SK-N-SH treated with all-trans-retinoic acid at 6 μM for 48 hours (cell line): Measurements from ENCODE around the gene BABAM1.

Experiments
- BACH2 ChIP-seq: fragments of 250-450 bp; sonication (Bioruptor Pico); IDR thresholded peaks from 2 replicates; pipeline ENCODE4 v1.9.0; 2021; ENCODE audit warnings: mild to moderate bottlenecking, borderline replicate concordance
- CSDC2 ChIP-seq: fragments of 250-450 bp; sonication (Bioruptor Pico); IDR thresholded peaks from 2 replicates; pipeline ENCODE4 v1.5.0; 2020; ENCODE audit warnings: mild to moderate bottlenecking, moderate library complexity
- OSR1 ChIP-seq: fragments of 250-450 bp; sonication (Bioruptor Pico); IDR thresholded peaks from 2 replicates; pipeline ENCODE4 v1.8.0; 2022; ENCODE audit warnings: moderate library complexity, mild to moderate bottlenecking, inconsistent platforms
- PPARA ChIP-seq: fragments of 250-450 bp; sonication (Bioruptor Pico); IDR thresholded peaks from 2 replicates; pipeline ENCODE4 v1.5.0; 2020; ENCODE audit warnings: mild to moderate bottlenecking, borderline replicate concordance
- TOX ChIP-seq: fragments of 250-450 bp; sonication (Bioruptor Pico); IDR thresholded peaks from 2 replicates; pipeline ENCODE4 v1.8.0; 2021; ENCODE audit warnings: mild to moderate bottlenecking, moderate library complexity, borderline replicate concordance
- ZFP3 ChIP-seq: fragments of 250-450 bp; sonication (Bioruptor Pico); IDR thresholded peaks from 2 replicates; pipeline ENCODE4 v1.5.0; 2020; ENCODE audit warnings: mild to moderate bottlenecking, moderate library complexity
- ZFP30 ChIP-seq: fragments of 450-650 bp; formaldehyde crosslinking; IDR thresholded peaks from 2 replicates; pipeline ENCODE4 v1.5.0; 2022; ENCODE audit warnings: mild to moderate bottlenecking, moderate library complexity
- ZNF70 ChIP-seq: fragments of 450-650 bp; formaldehyde crosslinking; IDR thresholded peaks from 2 replicates; pipeline ENCODE4 v1.5.0; 2020; ENCODE audit warnings: mild to moderate bottlenecking, moderate library complexity
- TF ChIP-seq, protein P1 (sequence below): fragments of 250-450 bp; sonication (Bioruptor Pico); IDR thresholded peaks from 2 replicates; pipeline ENCODE4 v1.8.0; 2021; ENCODE audit warnings: low read depth, mild to moderate bottlenecking, moderate library complexity, borderline replicate concordance
- TF ChIP-seq, protein P2 (sequence below): fragments of 250-450 bp; sonication (Bioruptor Pico); IDR thresholded peaks from 2 replicates; pipeline ENCODE4 v1.8.0; 2020; ENCODE audit warnings: mild to moderate bottlenecking, moderate library complexity, borderline replicate concordance
- TF ChIP-seq, protein P3 (sequence below): fragments of 250-450 bp; sonication (Bioruptor Pico); IDR thresholded peaks from 2 replicates; pipeline ENCODE4 v1.5.0; 2020; ENCODE audit warnings: mild to moderate bottlenecking, moderate library complexity
- TF ChIP-seq, protein P4 (sequence below): fragments of 250-450 bp; sonication (Bioruptor Pico); IDR thresholded peaks from 2 replicates; pipeline ENCODE4 v1.5.1; 2020; ENCODE audit warnings: low read depth, mild to moderate bottlenecking, moderate library complexity

DNA sequence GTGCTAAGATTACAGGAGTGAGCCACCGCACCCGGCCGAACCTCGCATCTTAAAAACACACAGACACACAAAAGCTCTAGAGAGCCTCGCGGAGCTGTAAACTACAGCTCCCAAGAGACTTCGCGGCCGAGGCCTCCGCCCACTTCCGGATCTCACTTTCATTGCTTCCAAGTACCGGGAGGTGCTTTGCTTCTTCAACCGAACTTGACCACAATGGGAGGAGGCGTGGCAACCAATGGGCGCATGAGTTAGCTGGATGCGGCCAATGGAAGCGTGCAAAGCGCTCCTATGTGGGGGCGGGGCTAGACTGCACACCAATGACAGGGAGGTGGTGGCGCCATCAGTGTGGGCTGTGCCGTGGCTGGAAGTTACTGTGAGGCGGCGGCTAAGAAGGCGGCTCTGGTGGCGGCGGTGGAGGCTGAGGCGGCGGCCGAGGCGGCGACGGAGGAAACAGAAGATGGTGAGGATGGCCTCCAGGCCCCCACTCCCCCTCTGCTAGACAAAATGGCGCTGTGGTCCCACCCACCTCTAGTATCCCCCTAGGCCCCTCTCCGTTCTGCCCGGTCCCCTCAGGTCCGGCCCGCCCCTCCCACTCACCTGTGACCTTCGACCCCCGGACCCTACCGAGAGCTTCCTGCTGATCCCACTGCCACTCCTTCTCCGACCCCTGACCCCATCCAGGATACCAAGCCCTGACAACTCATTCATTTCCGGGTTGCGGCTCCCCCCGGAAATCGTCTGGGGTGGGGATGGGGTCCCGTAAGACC, 42.1 kb downstream of the BABAM1 start, which contains the start of gene DDA1:
- TF ChIP-seq, protein P1, sequence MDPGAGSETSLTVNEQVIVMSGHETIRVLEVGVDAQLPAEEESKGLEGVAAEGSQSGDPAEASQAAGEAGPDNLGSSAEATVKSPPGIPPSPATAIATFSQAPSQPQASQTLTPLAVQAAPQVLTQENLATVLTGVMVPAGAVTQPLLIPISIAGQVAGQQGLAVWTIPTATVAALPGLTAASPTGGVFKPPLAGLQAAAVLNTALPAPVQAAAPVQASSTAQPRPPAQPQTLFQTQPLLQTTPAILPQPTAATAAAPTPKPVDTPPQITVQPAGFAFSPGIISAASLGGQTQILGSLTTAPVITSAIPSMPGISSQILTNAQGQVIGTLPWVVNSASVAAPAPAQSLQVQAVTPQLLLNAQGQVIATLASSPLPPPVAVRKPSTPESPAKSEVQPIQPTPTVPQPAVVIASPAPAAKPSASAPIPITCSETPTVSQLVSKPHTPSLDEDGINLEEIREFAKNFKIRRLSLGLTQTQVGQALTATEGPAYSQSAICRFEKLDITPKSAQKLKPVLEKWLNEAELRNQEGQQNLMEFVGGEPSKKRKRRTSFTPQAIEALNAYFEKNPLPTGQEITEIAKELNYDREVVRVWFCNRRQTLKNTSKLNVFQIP, result no peak
- TF ChIP-seq, protein P2, sequence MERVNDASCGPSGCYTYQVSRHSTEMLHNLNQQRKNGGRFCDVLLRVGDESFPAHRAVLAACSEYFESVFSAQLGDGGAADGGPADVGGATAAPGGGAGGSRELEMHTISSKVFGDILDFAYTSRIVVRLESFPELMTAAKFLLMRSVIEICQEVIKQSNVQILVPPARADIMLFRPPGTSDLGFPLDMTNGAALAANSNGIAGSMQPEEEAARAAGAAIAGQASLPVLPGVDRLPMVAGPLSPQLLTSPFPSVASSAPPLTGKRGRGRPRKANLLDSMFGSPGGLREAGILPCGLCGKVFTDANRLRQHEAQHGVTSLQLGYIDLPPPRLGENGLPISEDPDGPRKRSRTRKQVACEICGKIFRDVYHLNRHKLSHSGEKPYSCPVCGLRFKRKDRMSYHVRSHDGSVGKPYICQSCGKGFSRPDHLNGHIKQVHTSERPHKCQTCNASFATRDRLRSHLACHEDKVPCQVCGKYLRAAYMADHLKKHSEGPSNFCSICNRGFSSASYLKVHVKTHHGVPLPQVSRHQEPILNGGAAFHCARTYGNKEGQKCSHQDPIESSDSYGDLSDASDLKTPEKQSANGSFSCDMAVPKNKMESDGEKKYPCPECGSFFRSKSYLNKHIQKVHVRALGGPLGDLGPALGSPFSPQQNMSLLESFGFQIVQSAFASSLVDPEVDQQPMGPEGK, result no peak
- TF ChIP-seq CSDC2 (CRISPR knock-in tag) (no peak), ZNF70 (CRISPR knock-in tag) (no peak), ZFP3 (no peak), PPARA (CRISPR knock-in tag) (no peak), BACH2 (CRISPR knock-in tag) (no peak), OSR1 (CRISPR knock-in tag) (no peak), ZFP30 (no peak), TOX (CRISPR knock-in tag) (no peak)
- TF ChIP-seq, protein P3, sequence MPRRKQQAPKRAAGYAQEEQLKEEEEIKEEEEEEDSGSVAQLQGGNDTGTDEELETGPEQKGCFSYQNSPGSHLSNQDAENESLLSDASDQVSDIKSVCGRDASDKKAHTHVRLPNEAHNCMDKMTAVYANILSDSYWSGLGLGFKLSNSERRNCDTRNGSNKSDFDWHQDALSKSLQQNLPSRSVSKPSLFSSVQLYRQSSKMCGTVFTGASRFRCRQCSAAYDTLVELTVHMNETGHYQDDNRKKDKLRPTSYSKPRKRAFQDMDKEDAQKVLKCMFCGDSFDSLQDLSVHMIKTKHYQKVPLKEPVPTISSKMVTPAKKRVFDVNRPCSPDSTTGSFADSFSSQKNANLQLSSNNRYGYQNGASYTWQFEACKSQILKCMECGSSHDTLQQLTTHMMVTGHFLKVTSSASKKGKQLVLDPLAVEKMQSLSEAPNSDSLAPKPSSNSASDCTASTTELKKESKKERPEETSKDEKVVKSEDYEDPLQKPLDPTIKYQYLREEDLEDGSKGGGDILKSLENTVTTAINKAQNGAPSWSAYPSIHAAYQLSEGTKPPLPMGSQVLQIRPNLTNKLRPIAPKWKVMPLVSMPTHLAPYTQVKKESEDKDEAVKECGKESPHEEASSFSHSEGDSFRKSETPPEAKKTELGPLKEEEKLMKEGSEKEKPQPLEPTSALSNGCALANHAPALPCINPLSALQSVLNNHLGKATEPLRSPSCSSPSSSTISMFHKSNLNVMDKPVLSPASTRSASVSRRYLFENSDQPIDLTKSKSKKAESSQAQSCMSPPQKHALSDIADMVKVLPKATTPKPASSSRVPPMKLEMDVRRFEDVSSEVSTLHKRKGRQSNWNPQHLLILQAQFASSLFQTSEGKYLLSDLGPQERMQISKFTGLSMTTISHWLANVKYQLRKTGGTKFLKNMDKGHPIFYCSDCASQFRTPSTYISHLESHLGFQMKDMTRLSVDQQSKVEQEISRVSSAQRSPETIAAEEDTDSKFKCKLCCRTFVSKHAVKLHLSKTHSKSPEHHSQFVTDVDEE (CRISPR knock-in tag), result no peak
- TF ChIP-seq, protein P4, sequence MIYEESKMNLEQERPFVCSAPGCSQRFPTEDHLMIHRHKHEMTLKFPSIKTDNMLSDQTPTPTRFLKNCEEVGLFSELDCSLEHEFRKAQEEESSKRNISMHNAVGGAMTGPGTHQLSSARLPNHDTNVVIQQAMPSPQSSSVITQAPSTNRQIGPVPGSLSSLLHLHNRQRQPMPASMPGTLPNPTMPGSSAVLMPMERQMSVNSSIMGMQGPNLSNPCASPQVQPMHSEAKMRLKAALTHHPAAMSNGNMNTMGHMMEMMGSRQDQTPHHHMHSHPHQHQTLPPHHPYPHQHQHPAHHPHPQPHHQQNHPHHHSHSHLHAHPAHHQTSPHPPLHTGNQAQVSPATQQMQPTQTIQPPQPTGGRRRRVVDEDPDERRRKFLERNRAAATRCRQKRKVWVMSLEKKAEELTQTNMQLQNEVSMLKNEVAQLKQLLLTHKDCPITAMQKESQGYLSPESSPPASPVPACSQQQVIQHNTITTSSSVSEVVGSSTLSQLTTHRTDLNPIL (CRISPR knock-in tag), result no peak
